ENCODE measurements around the gene BCL3.

DNA sequence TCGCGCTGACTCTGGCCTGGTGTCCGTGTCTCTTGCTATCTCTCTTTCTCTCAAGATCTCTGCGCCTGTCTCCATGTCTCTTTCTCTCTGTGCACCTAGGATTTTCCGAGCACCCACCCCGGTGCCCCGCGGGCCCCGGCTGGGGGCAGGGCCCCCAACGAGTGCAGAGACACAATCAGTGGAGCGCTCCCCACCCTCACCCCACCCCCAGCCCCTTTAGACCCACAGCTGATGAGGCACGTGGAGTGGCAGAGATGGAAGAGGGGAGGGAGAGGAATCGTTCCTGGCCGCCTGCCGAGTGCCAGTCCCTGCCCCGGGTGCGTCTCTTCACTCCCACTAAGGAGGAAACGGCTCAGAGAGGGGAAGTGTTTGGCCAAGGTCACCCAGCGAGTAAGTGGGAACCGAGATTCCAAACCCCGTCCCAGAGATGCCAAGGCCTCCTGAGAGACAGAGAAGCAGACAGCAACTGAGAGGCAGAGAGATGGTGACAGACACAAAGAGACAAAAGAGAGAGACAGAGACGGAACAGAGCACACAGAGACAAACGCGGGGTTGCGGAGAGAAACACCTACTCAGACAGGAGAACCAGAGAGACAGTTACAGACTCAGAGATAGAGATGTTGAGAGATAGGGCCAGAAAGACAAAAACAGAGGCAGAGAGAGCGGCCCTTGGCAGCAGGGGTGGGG, 626 bp upstream of the BCL3 start:
- TF ChIP-seq ZNF155 (tag by site-specific recombination; IDR thresholded peaks at IDR 0.05) (no peak), CTCF (tag by site-specific recombination; IDR thresholded peaks at IDR 0.05) (no peak)
